Measurements from ENCODE around the gene PDILT.
A peak's percentile ranks its signal among the peaks of the same experiment; 100 is the strongest.

The PDILT gene

DNA sequence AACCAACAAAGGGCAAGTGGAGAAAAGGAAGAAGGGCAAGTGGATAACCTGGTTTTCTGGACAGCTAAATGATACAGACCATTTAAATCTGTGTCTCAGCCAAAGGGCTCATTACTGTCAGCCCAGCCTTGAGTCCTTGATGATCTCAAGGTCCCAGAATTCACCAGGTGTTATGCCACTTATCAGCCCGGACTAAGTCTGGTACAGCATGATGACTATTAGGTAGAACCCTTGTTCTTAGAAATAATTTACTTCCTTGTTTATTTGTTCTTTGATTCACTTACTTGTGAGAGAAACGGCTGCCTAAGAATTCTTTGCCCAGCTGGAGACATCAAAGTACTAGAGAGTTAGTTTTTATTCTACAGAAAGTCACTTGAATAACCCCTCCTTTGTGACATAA is 3.5 kb downstream of the PDILT start:
- no peak for DNase-seq

DNA sequence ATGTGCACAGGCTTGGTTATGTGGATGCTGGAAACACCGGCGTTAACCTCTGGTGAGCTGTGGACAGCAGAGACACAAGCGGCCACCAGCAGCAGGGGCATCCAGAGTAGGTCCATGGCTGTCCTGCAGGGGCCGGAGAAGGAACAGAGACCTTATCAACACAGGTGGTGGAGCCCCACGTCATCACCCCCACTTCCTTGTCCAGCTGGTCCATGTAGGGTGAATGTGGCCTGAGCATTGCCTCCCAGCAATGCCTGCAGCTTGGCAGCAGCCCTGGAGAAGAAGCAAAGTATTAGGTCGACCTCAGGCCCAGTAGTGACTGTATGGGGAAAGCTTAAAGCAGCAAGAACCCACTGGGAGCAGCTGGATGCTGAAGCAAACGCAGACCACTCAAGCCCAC is 5.4 kb downstream of the PDILT start:
- DNase-seq: no peak

DNA sequence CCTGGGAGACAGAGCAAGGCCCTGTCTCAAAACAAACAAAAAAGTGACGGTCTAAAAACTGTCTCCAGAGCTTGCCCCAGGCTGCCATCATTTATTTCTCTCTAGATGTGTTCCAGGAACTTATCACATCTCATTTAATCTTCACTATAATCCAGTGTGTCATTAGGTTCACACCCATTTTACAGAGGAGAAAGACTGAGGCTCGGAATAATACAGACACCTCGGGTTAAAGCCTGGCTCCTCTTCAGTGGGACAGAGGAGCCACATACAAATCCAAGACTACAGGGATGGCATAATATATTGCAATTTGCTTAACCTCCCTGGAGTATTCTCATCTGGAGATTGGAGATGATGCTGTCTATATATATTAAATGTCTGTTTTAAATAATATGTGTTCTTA is 5.9 kb downstream of the PDILT start:
- DNase-seq: no peak

DNA sequence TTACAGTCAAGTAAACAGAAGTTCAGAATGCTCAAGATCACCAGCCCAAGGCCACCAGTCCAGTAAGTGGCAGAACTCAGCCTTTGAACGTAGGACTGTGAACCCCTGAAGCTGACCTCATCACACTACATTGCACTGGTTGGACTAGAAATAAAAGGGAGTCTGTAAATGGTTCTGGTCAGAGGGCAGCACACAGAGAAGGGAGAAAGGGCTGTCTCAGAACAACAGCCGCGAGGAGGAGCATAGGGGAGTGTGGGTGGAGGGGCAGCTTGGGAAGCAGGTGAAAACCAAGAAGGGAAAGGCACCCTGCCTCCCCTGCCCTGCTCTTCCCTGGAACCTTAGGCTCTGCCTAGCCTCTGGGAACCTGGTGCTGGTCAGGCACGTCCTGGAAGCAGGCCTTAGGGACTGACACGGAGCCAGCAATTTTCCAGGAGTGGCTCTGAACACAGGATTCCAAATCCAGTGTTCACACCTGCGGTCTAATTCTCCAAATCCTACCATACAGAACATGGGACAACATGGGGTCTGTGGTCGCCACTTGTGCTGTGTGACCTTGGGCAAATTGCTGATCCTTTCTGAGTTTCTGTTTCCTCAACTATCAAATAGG is 7.0 kb downstream of the PDILT start:
- no peak for DNase-seq

DNA sequence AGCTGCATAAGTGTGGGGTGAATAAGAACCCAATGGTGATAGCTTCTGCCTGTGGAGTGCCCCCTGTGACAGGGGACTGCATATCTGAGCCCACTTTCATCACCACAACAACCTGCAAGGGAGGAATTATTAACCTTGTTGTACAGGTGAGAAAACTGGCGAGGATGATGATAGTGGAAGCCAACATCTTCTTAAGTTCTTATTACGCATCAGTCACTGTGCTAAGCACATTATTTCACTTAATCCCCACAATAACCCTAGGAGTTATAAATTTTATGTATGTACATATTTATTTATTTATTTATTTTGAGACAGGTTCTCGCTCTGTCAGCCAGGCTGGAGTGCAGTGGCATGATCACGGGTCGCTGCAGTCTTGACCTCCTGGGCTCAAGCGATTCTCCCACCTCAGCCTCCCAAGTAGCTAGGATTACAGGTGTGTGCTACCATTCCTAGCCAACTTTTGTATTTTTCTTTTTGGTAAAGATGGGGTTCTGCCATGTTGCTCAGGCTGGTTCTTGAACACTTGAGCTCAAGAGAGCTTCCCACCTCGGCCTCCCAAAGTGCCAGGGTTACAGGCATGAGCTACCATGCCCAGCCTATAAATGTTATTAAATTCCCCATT is 7.6 kb downstream of the PDILT start:
- DNase-seq: no peak

DNA sequence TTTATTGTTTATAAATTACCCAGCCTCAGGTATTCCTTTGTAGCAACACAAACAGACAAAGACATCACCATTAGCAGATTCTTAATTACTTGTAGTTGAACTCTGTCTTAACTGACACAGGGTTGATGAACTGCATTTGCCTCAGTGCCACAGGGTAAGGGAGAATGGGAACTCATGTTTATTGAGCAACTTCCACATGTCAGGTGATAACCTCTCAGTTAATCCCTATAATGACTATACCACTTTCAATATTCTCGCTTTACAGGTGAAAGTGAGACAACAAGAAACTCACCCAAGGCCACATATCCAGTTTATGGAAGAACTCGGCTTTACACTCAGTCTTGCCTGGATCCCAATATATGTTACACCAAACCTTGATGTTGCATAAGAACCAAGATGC is 8.6 kb downstream of the PDILT start:
- no peak for DNase-seq

DNA sequence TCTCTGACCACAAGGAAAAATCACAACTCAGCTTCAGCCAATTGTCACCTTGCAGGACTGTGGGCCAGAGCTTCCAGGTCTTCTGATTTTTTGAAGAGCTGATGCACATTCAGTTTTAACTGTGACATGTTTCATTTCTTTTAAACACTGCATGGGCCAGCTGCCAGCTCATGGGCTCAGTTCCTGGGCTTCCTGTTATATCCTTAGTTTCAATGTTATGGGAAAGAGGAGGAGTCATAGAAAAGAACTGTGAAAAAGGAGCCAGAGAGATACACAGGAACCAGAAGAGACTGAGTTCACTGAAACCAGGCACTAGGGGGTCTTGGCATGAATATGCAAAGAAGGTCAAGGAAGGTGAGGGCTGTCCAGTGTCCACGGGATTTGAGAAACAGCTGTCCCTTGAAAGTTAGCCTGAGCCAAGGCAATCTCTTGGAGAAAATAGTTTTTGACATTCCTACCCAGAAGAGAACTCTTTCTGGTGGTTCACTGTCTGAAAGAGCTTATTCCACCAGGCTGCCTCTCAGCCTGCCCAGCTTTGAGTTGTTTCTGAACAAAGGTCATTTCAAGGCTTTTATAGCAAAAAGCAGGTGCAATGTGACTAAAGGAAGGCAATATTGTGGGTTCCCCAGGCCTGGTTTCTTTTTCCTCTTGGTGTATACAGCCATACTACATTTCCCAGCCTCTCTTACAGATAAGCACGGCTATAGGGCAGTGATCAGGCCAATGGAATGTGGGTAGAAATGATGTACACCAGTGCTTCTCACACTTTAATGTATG is 10.5 kb downstream of the PDILT start:
- no peak for DNase-seq

DNA sequence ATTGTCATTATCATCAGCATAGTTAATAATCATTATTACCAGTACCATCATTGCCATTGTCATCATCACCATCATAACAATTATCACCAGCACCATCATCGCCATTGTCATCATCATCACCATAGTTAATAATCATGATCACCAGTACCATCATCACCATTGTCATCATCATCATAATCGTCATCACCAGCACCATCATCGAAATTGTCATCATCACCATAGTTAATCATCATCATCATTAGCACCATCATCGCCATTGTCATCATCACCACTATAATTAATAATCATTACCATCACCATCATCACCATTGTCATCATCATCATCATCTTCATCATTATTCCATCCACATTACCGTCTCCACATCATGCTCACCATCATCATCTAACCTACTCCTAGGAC is 13.5 kb downstream of the PDILT start:
- no peak for DNase-seq

DNA sequence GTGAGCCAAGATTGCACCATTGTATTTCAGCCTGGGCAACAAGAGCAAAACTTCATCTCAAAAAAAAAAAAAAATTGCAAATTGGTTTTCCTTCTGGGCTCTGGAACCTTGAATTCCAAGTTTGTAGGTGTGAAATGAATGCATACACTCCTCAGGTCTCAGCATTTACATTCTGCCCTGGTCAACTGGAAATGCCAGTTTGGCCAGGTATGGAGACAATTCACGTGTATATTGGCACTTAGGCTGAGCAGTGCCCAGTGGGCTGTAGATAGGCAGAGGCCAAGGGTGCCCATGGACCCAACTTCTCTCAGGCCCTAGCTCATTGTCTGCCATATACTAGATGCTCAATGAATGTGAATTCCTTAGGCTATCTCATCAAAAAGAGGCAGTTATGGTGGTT is 15.7 kb downstream of the PDILT start:
- no peak for DNase-seq

DNA sequence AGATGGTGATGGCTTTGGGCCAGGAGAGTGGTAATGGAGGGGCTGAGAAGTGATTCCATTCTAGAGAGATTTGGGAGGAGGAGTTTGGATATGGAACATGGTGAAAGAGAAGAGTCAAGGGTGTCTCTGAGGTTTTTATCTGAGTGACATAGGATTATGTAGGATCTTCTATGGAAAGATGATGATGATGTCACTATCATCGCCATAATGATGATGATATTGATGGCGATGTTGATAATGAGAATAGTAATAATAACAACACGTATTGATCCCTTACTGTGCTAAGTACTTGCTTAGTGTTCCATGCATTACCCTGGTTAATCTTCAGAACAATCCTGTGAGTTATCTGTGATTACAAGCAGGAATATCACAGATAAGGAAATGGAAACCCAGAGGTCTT is 16.6 kb downstream of the PDILT start:
- no peak for DNase-seq

DNA sequence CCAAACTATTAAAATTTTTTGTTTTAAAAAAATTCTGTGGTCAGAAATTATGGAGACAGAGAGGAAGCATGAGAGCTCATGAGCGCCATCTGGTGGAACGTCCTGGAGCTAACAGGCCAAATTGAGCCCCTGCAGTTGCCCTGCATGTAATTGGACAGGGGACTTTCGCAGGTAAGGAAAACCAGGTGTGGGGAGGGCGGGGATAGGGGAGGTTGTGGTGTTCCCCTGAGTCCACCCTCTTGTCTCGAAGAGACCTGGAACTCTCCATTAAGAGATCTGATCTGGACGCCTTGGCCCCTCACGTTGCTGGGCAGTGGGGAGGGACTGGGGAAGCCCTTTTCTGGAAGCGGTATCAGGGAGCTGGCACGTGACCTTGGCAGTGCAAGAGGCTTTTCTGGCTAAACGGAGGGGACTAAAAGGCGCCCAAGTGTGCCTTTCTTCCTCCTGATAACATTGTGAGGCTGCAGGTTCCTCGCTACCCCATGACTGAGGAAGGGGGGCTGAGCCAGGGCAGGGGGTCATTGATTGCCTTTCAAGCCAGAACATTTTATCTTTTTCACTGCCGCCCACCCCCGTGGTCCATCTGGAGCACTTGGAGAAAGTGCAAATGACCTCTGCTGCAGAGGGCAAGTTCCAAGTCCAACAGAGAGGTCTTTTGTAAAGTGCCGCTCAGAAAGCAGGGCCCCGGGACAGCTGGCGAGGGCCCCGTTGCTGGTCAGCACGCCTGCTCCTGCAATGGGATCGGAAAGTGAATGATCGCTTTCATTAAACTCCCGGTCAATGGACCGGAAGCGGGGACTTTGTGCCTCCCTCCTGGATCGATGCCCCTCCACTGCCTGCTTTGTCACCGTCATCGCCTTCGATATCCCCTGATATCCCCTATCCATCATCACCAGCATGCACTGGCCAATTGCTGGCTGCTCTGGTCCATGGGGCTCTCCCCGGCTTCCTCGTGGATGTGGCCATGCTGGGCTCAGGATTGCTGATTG is 18.4 kb downstream of the PDILT start:
- peak; percentile 27 for DNase-seq

DNA sequence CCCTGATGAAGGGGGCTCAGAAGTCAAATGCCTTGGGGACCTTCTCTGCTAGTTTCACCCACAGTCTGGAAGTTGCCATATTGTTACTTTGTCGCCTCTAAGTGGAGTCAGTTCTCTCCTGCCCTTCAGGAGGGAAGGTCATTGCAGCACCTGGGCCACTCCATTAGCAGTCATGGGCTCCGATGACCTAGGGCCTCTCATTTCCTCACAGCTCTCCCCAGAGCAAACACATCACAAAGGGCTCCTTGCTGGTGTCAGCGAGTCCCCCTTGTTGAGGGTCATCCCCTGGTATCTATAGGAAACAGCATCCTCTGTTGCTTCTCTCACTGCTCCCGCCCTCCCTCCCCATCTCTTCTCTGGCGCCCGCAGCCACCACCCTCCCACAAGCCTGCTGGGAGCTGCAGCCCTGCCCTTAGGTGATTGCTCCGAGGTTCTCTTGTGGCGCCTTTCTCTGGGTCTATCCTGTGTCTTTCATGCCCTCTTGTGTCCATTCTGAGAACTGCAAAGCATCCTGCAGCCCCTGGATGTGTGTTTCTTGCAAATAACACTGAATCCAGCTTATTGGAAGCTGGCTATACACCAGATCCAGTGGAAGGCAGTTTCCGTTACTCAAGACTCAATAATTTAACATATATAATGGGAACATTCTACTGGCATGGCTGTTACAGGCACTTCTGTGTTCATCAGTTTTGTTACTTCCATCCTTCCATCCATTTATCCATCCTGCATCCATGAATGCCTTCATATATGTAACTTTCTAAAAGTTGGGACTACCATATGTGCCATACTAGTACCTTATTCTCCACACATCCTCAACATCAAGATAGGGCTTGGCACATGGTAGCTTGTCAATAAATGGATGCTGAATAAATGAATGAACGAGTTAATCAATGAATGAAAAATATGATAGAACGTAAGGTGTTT is 21.2 kb downstream of the PDILT start:
- peak; percentile 22 for DNase-seq

DNA sequence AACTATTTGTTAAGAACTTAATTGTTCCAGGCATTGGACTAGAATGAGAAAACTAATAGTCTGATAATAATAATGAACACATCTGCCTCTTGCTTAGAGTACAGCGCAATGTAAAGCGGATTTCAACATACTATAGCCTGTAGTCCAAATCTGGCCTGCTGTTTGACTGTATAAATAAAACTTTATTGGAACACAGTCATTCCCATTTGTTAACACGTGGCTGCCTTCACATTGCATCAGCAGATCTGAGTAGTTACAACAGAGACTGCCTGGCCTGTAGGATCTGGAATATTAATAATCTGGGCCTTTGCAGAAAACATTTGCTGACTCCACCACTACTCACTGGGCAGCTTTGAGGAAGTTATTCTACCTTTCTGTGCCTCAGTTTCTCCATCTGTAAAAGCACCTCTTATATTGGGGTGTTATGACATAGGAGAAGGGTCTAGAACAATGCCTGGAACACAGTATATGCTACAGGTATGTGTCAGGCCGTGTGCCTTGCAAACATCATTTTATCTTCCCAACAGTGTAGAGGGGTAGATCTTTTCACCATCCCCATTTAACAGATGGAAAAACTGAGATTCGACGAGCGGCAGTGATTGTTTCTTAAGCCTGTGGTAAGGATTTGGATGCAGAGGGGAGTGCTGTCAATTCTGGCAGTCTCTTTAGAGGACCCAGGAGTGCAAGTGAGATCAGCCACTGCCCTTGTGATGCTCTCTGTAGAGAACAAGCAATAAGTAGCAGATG is 22.2 kb downstream of the PDILT start:
- DNase-seq: no peak

DNA sequence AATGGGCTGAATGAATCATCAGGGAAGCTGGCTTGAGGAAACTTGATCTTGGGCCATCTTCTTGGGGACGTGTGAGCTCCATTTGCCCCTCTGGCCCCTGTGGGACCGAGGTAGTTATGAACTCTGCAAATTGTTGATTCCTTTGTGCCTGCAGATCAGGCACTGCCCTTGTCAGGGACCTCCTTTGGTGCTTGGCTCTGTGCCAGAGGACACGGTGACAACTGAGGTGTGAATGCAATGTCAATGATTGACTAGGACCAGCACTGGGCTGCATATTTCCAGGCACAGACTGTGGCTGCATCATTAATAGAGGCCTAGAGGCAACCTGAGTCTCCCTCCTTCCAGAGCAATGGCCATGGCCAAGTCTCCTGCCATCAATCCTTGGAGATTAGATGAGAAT is 23.8 kb downstream of the PDILT start:
- DNase-seq: no peak

DNA sequence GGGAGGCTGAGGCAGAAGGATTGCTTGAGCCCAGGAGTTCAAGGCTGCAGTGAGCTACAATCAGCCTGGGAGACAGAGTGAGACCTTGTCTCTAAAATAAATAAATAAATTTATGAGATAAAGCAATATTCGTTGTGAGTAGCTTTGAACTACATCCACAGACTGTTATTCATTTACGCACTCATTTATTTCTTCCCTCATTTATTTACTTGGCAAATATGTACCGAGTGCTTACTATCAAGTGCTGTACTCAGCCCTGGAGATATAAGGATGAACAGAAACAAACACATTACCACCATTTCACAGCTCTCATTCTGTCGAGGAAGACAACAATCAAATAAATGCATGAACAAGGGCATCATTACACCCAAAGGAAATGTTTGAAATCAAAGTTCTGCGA is 27.4 kb downstream of the PDILT start:
- DNase-seq: no peak

DNA sequence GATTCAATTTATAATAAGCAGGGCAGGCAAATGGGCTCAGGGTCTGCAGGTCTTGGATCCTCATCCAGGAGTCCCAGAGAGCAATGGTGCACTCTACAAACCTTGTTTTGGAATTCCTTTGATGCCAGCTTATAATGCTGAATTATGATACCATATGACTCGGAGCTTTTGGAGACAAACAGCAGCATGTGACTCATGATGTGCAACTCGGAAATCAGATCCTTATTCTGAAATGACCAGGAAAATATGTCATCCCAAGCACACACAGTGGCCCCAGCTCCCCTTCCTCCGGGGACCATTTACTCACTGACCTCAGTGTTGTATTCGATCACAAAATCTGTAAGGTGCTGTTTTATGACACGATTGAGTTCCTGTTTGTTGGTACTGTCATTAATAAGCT is 31.8 kb downstream of the PDILT start:
- no peak for DNase-seq

DNA sequence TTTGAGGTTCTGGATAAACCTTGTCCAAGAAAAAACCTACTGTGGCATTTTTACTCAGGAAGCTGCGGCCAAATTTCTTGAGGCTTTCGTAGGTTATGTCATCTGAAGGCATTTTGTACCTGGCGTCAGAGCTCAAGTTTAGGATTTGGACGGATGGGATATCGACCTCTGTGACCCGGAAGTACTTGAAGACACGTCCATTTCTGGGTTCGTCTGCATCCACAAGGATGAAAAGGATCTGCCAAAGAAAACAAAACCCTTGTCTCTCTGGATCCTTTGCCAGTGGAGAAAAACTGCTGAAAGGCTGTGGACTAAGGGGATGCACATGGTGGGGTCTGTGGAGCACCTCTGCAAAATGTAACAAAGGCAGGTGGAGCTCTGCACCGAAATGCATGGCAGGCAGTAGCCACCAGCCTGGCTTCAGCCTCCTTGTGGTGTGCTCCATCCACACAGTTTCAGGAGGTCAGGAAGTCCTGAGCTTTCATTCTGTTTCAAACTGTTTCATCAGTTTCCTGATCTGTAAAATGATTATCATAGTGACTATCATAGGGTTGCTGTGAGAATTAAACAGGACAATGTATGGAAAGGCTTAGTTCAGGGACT is 35.0 kb downstream of the PDILT start:
- no peak for DNase-seq

DNA sequence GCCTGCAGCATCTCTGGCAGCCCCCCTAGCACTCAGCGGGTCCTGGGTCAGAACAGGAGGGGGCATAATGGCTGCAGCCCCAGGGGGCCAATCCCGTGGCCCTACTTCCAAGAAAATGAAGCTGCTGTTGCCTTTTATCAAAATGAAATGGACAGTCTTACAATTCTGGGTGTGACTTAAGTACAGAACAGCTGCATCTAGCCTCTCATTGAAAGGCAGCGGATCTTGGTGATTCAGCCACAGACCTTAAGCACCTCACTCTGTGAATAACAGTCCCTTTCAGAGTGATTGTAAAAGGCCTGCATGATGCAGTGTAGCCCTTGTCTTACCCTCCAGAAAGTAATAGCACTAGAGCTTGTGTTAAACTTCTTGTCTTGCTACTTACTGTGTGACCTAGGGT is 40.5 kb downstream of the PDILT start:
- DNase-seq: no peak

DNA sequence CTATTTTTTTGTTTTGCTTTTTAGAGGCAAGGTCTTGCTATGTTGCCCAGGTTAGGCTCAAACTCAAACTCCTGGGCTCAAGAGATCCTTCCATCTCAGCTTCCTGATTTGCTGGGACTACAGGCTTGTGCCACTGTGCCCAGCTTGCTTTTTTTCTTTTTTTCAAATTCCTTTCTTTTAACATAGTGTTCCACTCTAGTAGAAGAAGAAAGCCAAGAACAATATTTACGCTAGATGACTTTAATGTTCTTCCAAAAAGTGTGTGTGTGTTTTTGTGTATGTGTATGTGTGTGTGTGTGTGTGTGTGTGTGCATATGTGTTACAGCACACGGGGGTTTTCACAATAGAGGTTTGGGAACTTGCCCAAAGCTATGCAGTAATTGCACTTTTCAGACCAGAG is 41.3 kb downstream of the PDILT start:
- DNase-seq: no peak

DNA sequence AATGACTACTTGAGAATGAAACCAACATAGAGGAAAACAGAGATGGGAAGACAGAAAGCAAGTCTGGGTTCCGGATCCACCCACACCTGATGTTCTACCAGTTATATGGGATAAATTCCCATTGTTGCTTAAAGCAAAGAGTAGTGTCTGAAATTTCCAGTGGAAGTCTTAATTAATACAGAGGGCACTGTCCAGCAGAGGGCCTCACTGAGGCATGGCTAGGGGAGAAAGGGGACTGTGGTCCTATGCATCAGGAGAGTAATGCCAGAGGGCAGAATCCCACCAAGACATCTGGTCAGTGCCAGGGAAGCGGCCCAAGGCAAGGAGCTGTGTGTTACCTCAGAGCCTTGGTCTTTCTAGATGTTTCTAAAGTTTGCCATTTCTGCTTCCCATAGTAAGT is 44.5 kb downstream of the PDILT start:
- no peak for DNase-seq

Measured in activated T-cell treated with anti-CD3 and anti-CD28 coated beads for 4 hours (primary cell).